Measurements from ENCODE around the gene CMC2.

DNA sequence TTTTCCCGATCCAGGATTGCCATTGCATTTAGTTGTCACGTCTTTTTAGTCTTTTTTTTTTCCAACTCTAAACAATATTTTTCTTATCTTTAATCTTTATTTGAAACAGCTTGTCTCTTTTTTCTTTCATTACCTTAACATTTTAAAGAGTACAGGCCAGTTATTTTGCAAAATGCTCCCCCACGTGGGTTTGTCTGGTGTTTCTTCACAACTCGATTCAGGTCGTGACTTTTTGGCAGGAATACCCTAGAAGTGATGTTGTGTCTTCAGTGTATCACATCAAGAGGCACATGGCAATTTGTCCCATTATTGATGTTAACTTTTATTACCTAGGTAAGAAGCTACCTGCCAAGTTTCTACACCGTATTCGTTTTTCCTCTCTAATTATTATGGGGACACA is 17.9 kb downstream of the CMC2 start:
- TF ChIP-seq SMC3 (conservative IDR thresholded peaks at IDR 0.05; ENCODE audit: poor library complexity) (no peak), CTCF (IDR thresholded peaks at IDR 0.05; ENCODE audit: poor library complexity, severe bottlenecking) (no peak)
